IMR-90 (cell line): ENCODE results near the gene HOXA13. TPM values are rescaled to one million over a fixed set of nuclear protein-coding genes. Genes with fewer than 3 reads are reported as not detected.
A peak's percentile ranks its signal among the peaks of the same experiment; 100 is the strongest.

Experiments
- ATAC-seq: fragments of 200-7000 bp; cut with Tn5 transposase; 2 replicates; pipeline ENCODE4 v1.9.1; 2020; ENCODE audit warnings: low read depth, mild to moderate bottlenecking, moderate library complexity
- BruUV-seq: library from RNA; stranded (reverse); fragments of 400-500 nt; replicated peaks from 2 replicates; lab custom pipeline; 2021; lab: Mats Ljungman, UMichigan
- CTCF ChIA-PET: fragments of 300-600 bp; formaldehyde crosslinking; extraction: SDS; loops from one replicate; lab custom pipeline; 2021; ENCODE audit warnings: antibody characterized with exemption; lab: Yijun Ruan, JAX
- POLR2A ChIA-PET: fragments of 300-600 bp; sonication (Branson Sonifier 250); formaldehyde crosslinking; loops from one replicate; lab custom pipeline; 2022; ENCODE audit warnings: antibody characterized with exemption; ENCODE audit not compliant: unreplicated experiment; lab: Charles Lee
- DNase-seq: peaks from one replicate; pipeline ENCODE4 v3.0.0; 2013
- H2AFZ ChIP-seq: replicated peaks from 2 replicates; pipeline ENCODE3; 2013; ENCODE audit warnings: low read length, mild to moderate bottlenecking; ENCODE audit not compliant: poor library complexity
- H2AK5ac ChIP-seq: 2 replicates; pipeline ENCODE4 v1.6.1; 2013; ENCODE audit warnings: low read depth, low read length, inconsistent platforms
- H2AK9ac ChIP-seq: replicated peaks from 2 replicates; pipeline ENCODE3; 2013; ENCODE audit warnings: mild to moderate bottlenecking, low read depth, low read length, moderate library complexity; ENCODE audit not compliant: poor library complexity
- H2BK120ac ChIP-seq: 2 replicates; pipeline ENCODE4 v1.6.1; 2013; ENCODE audit warnings: low read depth, low read length, inconsistent platforms
- H2BK15ac ChIP-seq: 3 replicates; pipeline ENCODE4 v1.6.1; 2013; ENCODE audit warnings: low read depth, low read length, inconsistent platforms
- H2BK20ac ChIP-seq: 2 replicates; pipeline ENCODE4 v1.6.1; 2013; ENCODE audit warnings: low read depth, mild to moderate bottlenecking, inconsistent platforms, low read length, moderate library complexity
- H2BK5ac ChIP-seq: 2 replicates; pipeline ENCODE4 v1.6.1; 2013; ENCODE audit warnings: mild to moderate bottlenecking, low read depth, low read length, inconsistent platforms; ENCODE audit not compliant: poor library complexity, severe bottlenecking
- H3K14ac ChIP-seq: replicated peaks from 2 replicates; pipeline ENCODE4 v1.6.1; 2013; ENCODE audit warnings: low read depth, low read length, inconsistent platforms
- H3K18ac ChIP-seq: 2 replicates; pipeline ENCODE4 v1.6.1; 2013; ENCODE audit warnings: low read depth, low read length, control low read depth
- H3K23ac ChIP-seq: 2 replicates; pipeline ENCODE4 v1.6.1; 2013; ENCODE audit warnings: low read depth, low read length, inconsistent platforms
- H3K27ac ChIP-seq: 2 replicates; pipeline ENCODE4 v1.5.1; 2013; ENCODE audit warnings: mild to moderate bottlenecking, control low read depth, low read length; ENCODE audit not compliant: insufficient read depth
- H3K27me3 ChIP-seq: 2 replicates; pipeline ENCODE4 v1.6.1; 2013; ENCODE audit warnings: low read length; ENCODE audit not compliant: control insufficient read depth, insufficient read depth
- H3K36me3 ChIP-seq: 2 replicates; pipeline ENCODE4 v1.6.1; 2013; ENCODE audit warnings: low read length, mixed read lengths; ENCODE audit not compliant: control insufficient read depth, insufficient read depth
- H3K4ac ChIP-seq: 2 replicates; pipeline ENCODE4 v1.6.1; 2013; ENCODE audit warnings: low read depth, low read length, inconsistent platforms
- H3K4me1 ChIP-seq: 2 replicates; pipeline ENCODE4 v1.6.1; 2013; ENCODE audit warnings: low read length, mixed read lengths; ENCODE audit not compliant: control insufficient read depth, insufficient read depth
- H3K4me2 ChIP-seq: 2 replicates; pipeline ENCODE4 v1.6.1; 2013; ENCODE audit warnings: low read depth, mild to moderate bottlenecking, control low read depth, low read length, moderate library complexity
- H3K4me3 ChIP-seq: 2 replicates; pipeline ENCODE4 v1.5.1; 2013; ENCODE audit warnings: low read depth, mild to moderate bottlenecking, control low read depth, low read length, moderate library complexity; ENCODE audit not compliant: insufficient read depth
- H3K56ac ChIP-seq: 2 replicates; pipeline ENCODE4 v1.6.1; 2013; ENCODE audit warnings: low read length, inconsistent platforms; ENCODE audit not compliant: insufficient read depth; ENCODE audit errors: extremely low read depth
- H3K79me1 ChIP-seq, 2 experiments: 2 replicates each; pipeline ENCODE4 v1.6.1; 2013; ENCODE audit warnings: low read length in 2 of 2, inconsistent platforms in 1 of 2, low read depth in 1 of 2
- H3K9ac ChIP-seq: 2 replicates; pipeline ENCODE4 v1.6.1; 2013; ENCODE audit warnings: low read depth, low read length, control low read depth
- H3K9me1 ChIP-seq: 2 replicates; pipeline ENCODE4 v1.6.1; 2013; ENCODE audit warnings: low read length, inconsistent platforms; ENCODE audit not compliant: insufficient read depth
- H3K9me3 ChIP-seq: 2 replicates; pipeline ENCODE4 v1.6.1; 2013; ENCODE audit warnings: low read length; ENCODE audit not compliant: control insufficient read depth, insufficient read depth
- H4K20me1 ChIP-seq: 2 replicates; pipeline ENCODE4 v1.6.1; 2013; ENCODE audit warnings: low read length, inconsistent platforms; ENCODE audit not compliant: insufficient read depth
- H4K5ac ChIP-seq: 2 replicates; pipeline ENCODE4 v1.6.1; 2013; ENCODE audit warnings: mild to moderate bottlenecking, low read depth, low read length, control low read depth
- H4K8ac ChIP-seq, 2 experiments: 2 replicates each; pipeline ENCODE4 v1.6.1; 2013; ENCODE audit warnings: low read depth in 2 of 2, low read length in 2 of 2, control low read depth in 1 of 2, inconsistent platforms in 1 of 2
- H4K91ac ChIP-seq: 2 replicates; pipeline ENCODE4 v1.6.1; 2013; ENCODE audit warnings: low read depth, low read length, inconsistent platforms; ENCODE audit not compliant: insufficient read depth
- CEBPB ChIP-seq: IDR thresholded peaks from 2 replicates; pipeline ENCODE4 v1.6.1; 2012; ENCODE audit warnings: low read depth, low read length, improper control_type of control experiment
- CHD1 ChIP-seq: IDR thresholded peaks from 2 replicates; pipeline ENCODE4 v1.6.1; 2012; ENCODE audit warnings: low read depth, low read length, improper control_type of control experiment
- FOS ChIP-seq: fragments of 150-350 bp; IDR thresholded peaks from 2 replicates; pipeline ENCODE4 v1.6.1; 2016; ENCODE audit warnings: low read depth, low read length
- NFE2L2 ChIP-seq: fragments of 150-350 bp; IDR thresholded peaks from 2 replicates; pipeline ENCODE4 v1.6.1; 2016; ENCODE audit warnings: low read depth, mild to moderate bottlenecking, low read length
- SMC3 ChIP-seq: fragments of 150-350 bp; IDR thresholded peaks from 2 replicates; pipeline ENCODE4 v1.6.1; 2016; ENCODE audit warnings: low read depth, mild to moderate bottlenecking, antibody characterized with exemption, low read length, moderate library complexity
- USF2 ChIP-seq: fragments of 150-350 bp; IDR thresholded peaks from 2 replicates; pipeline ENCODE4 v1.6.1; 2017; ENCODE audit warnings: mild to moderate bottlenecking, antibody characterized with exemption, low read length, low read depth
- WGBS, 2 experiments: methylation state at CpG; one replicate each; pipeline versions ENCODE4 v1.1.5 to v1.1.7; 2013; ENCODE audit warnings: missing lambda C conversion rate in 2 of 2; ENCODE audit not compliant: insufficient read length in 1 of 2; ENCODE audit errors: extremely low coverage in 2 of 2; 5-methylcytosine and 5-hydroxymethylcytosine counted together
- dilution Hi-C: fragments of 300-500 bp; cut with HindIII; formaldehyde crosslinking; loops from one replicate; pipeline ENCODE4 v1.14.3; 2018; ENCODE audit warnings: low sequenced_read_pairs; ENCODE audit not compliant: unreplicated experiment
- in situ Hi-C: fragments of 300-500 bp; cut with MboI; formaldehyde crosslinking; loops from 3 replicates; pipeline ENCODE4 v1.14.3; 2019; ENCODE audit warnings: low sequenced_read_pairs, inconsistent platforms, mixed read lengths
- intact Hi-C: fragments of 100-400 bp; cut with micrococcal nuclease; formaldehyde crosslinking; loops from 2 replicates; pipeline ENCODE4 v1.10.0; 2022
- polyA plus RNA-seq, 3 experiments: library from polyadenylated mRNA; depleted of rRNA; stranded (reverse); fragments of >200 nt; gene quantifications; 2 replicates each; pipeline ENCODE4 v1.2.3, GENCODE V29; 2012; ENCODE audit warnings: low replicate concordance in 1 of 3
- total RNA-seq: library from RNA; depleted of rRNA; stranded (reverse); fragments of >200 nt; gene quantifications from 2 replicates; pipeline ENCODE4 v1.2.3, GENCODE V29; 2012
- TF ChIP-seq, protein P1 (sequence below): fragments of 150-350 bp; IDR thresholded peaks from 2 replicates; pipeline ENCODE4 v1.6.1; 2016; ENCODE audit warnings: low read depth, mild to moderate bottlenecking, low read length, moderate library complexity, borderline replicate concordance

HOXA13 gene
- total and polyA plus RNA-seq, 2 of the 4 experiments (the other 2 are of a cell fraction): not detected

DNA sequence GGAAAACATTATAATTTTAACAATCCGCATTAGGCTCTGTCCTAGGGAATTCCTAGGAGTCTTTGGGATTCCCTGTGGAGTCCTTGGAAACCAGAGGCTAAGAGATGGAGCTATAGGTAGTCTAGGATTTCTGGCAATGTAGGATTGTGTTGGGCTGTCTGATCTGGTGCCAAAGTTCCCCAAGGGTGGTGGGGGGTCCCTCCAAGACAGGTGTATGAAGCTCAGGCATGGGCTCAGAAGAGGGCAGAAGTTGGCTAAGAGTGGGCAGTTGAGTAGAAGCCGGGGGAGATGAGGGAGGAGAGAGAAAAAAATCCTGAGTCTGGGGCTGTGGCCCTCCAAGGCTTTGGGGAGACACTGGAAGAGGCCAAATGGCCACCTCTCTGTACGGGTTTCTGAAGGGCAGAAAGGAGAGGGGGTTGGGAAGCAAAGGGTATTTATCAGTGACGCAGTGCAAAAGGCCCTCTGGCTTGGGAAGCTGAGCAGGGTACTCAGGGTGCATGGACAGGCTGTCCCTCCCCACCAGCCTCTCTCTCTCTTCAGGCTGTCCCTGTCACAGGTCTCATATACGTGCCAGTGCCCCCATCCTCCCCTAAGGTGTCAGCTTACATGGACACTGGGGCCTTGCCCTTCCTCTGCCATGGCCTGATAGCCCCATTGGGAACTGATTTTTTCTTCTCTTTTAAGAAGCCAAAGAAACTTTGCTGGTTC, 53.2 kb downstream of the HOXA13 start (continued):
- TF ChIP-seq, protein P1, sequence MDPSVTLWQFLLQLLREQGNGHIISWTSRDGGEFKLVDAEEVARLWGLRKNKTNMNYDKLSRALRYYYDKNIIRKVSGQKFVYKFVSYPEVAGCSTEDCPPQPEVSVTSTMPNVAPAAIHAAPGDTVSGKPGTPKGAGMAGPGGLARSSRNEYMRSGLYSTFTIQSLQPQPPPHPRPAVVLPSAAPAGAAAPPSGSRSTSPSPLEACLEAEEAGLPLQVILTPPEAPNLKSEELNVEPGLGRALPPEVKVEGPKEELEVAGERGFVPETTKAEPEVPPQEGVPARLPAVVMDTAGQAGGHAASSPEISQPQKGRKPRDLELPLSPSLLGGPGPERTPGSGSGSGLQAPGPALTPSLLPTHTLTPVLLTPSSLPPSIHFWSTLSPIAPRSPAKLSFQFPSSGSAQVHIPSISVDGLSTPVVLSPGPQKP: no peak

GRCh38 chr7:27145914-27146412, 53.9 kb downstream of the HOXA13 start:
- H2BK120ac ChIP-seq: peak overlapping the region; percentile 73
- peak overlapping the region; percentile 47 for H3K23ac ChIP-seq
- no peaks in the 10 kb centered on the region for H3K9me3 ChIP-seq
- intact Hi-C loops: loop anchor here (5.0 kb wide), 1 partner anchor 1054 kb away; no protein-coding TSS in a partner anchor
- H4K20me1 ChIP-seq: no peaks in the 10 kb centered on the region
- H3K56ac ChIP-seq: peak overlapping the region; percentile 50; the same call in 1 of the 2 replicates
- DNase-seq (no peak), ATAC-seq (no peak)
- peak overlapping the region; percentile 83 for H3K4me2 ChIP-seq
- peaks cover 9 to 33% of the 10 kb centered on the region in 2 experiments; a peak in 3 of 4 replicates for H3K79me1 ChIP-seq
- BruUV-seq: no TSS peak
- peak overlapping the region; percentile 40 for H3K4me3 ChIP-seq
- peak overlapping the region; percentile 48; the same call in 1 of the 2 replicates for H2AK5ac ChIP-seq
- ChIA-PET POLR2A (no interaction called here), CTCF (interaction anchor here (1.0 kb wide), 1 partner anchor 15 kb away, joined by 4 read pairs; no protein-coding TSS in a partner anchor)
- peak overlapping the region; percentile 77 for H3K18ac ChIP-seq
- in situ Hi-C loops: loop anchor here (10.0 kb wide), 1 partner anchor 951 kb away; no protein-coding TSS in a partner anchor
- H3K9me1 ChIP-seq: no peaks in the 10 kb centered on the region
- H3K14ac ChIP-seq: peak overlapping the region; percentile 57; the same call in 1 of the 2 replicates
- peak overlapping the region; percentile 63; the same call in 1 of the 3 replicates for H2BK15ac ChIP-seq
- H3K9ac ChIP-seq: peak overlapping the region; percentile 87
- dilution Hi-C loops: no loop called here
- peak overlapping the region; percentile 66 for H2BK5ac ChIP-seq
- H3K36me3 ChIP-seq: peaks cover 6% of the 10 kb centered on the region
- 0 out of 2 replicates have a peak overlapping the region, but pooled peaks have one; percentile 17 for H2BK20ac ChIP-seq
- H2AFZ ChIP-seq: peak overlapping the region; percentile 90
- peak overlapping the region; percentile 63 for H2AK9ac ChIP-seq
- H3K4me1 ChIP-seq: peaks cover 13% of the 10 kb centered on the region
- no CpG with 5 or more reads among the region's 11 CpGs for WGBS, 2 experiments
- H3K27me3 ChIP-seq: no peaks in the 10 kb centered on the region
- H3K27ac ChIP-seq: peak overlapping the region; percentile 80
- H4K8ac ChIP-seq: peak overlapping the region; percentile 76 to 84
- peak overlapping the region; percentile 79 for H3K4ac ChIP-seq
- TF ChIP-seq SMC3 (no peak), USF2 (no peak), CEBPB (no peak), NFE2L2 (no peak), FOS (no peak), CHD1 (no peak)
- peak overlapping the region; percentile 76 for H4K91ac ChIP-seq
- peak overlapping the region; percentile 76 for H4K5ac ChIP-seq
